HAP-1 (cell line): ENCODE results near the gene MAL.

Experiments
- DNase-seq, 2 experiments: peaks; one replicate each; pipeline ENCODE4 v3.0.0-alpha.2; 2016 to 2020; ENCODE audit warnings: low spot score in 2 of 2
- H3K27me3 ChIP-seq: fragments of 250-450 bp; sonication (Bioruptor Pico); 2 replicates; pipeline ENCODE4 v1.5.1; 2020; ENCODE audit warnings: low read depth, mild to moderate bottlenecking, moderate library complexity
- H3K36me3 ChIP-seq: fragments of 250-450 bp; sonication (Bioruptor Pico); replicated peaks from 2 replicates; pipeline ENCODE4 v1.5.1; 2020; ENCODE audit warnings: mild to moderate bottlenecking
- H3K4me1 ChIP-seq: fragments of 250-450 bp; sonication (Bioruptor Pico); 2 replicates; pipeline ENCODE4 v1.5.1; 2020; ENCODE audit warnings: mild to moderate bottlenecking
- H3K4me3 ChIP-seq: fragments of 250-450 bp; sonication (Bioruptor Pico); 2 replicates; pipeline ENCODE4 v1.5.1; 2020; ENCODE audit warnings: mild to moderate bottlenecking, moderate library complexity
- H3K9me3 ChIP-seq: fragments of 250-450 bp; sonication (Bioruptor Pico); 2 replicates; pipeline ENCODE4 v1.5.1; 2020; ENCODE audit warnings: mild to moderate bottlenecking, moderate library complexity
- in situ Hi-C: fragments of 300-500 bp; cut with MboI; formaldehyde crosslinking; loops from 3 replicates; pipeline ENCODE4 v1.14.3; 2020; ENCODE audit warnings: low sequenced_read_pairs, inconsistent platforms, mixed read lengths

The MAL gene

DNA sequence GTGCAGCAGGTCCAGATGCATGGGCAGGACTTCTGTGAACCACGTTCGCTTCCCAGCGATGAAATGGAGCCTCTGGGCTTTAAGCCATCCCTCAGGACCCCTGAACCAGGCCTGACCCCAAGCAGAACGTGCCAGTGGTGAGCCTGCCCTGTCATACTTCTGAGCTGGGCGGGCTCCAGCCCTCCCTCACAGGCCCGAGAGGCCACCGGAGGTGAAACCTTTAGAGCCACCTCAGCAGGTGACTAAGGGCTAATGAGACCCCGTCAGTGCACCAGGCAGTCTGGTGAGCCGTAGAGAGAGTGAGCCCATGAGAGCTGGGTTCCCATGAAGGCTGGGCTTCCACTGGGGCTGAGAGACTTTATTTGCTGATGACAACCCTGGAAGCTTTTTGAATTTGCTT lies 8.9 kb upstream of the MAL start:
- no peak for DNase-seq
- Histone ChIP-seq H3K9me3 (no peaks in the 10 kb centered on the region), H3K4me1 (no peaks in the 10 kb centered on the region), H3K27me3 (no peaks in the 10 kb centered on the region), H3K36me3 (no peaks in the 10 kb centered on the region), H3K4me3 (no peak overlapping the region)
- in situ Hi-C loops: no loop called here

DNA sequence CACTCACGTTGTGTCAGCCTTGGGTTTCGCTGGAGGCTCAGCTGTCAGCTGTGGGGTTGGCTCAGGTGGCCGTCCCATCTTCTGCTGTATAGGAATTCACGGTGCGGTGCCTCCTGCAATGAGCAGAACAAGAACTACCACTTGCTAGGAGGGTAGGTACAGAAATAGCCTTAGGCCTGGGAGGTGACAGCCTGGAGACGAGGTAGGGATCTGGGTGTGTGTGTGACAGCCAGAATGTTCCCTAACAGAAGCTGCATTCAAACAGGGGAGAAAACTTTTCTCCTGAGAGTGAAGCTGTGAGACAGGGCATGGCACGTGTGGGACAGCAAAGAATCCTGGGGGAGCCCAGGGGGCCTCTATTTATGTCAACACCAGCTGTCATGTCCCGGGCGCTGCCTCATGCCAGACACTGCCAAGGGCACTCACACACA lies 8.4 kb upstream of the MAL start:
- H3K36me3 ChIP-seq: no peaks in the 10 kb centered on the region
- in situ Hi-C loops: no loop called here
- H3K4me1 ChIP-seq: no peaks in the 10 kb centered on the region
- no peak overlapping the region for H3K4me3 ChIP-seq
- no peaks in the 10 kb centered on the region for H3K9me3 ChIP-seq
- DNase-seq: no peak
- no peaks in the 10 kb centered on the region for H3K27me3 ChIP-seq

DNA sequence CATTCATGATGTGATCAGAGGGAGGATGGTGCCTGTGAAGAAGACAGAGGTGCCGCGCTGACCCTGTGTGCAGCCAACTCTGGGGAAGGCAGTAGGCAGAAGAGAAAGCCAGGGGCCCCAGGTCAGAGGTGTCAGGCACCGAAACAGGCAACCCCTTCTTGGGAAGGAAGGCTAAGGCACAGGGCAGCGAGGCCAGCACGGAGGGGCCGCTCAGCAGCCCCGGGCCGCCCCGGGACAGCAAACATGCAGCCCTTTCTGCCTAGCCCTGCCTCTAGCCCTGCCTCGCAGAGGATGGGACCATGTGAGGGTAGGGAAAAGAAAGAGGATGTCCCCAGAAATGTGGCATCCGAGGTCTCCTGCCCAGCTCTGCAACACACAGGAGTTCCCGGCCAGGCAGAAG lies 7.7 kb upstream of the MAL start:
- Histone ChIP-seq H3K27me3 (peaks cover 1% of the 10 kb centered on the region; the same call in 1 of the 2 replicates), H3K9me3 (no peaks in the 10 kb centered on the region), H3K36me3 (no peaks in the 10 kb centered on the region), H3K4me3 (no peak overlapping the region), H3K4me1 (no peaks in the 10 kb centered on the region)
- in situ Hi-C loops: no loop called here
- DNase-seq: no peak

DNA sequence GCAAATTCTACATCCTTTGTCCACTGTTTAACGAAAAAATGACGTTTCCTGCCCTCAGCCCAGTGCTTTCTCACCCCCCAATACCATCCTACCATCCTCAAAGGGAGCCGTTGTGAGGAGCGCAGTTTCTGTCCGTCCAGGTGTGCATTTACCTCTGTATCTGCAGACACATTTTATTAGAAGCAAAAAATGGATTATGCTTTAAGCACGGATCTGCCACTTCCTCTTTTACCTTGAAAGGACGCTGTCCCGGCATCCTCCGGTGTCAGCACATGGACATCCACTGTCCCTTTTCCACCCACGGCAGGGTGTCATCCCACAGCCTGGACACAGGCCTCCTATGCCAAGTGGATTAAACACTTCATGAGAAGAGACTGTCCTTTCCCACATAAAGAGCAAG lies 7.2 kb upstream of the MAL start:
- no peaks in the 10 kb centered on the region for H3K36me3 ChIP-seq
- in situ Hi-C loops: no loop called here
- no peak overlapping the region for H3K4me3 ChIP-seq
- DNase-seq: no peak
- H3K27me3 ChIP-seq: peaks cover 2% of the 10 kb centered on the region; the same call in 1 of the 2 replicates
- no peaks in the 10 kb centered on the region for H3K9me3 ChIP-seq
- no peaks in the 10 kb centered on the region for H3K4me1 ChIP-seq

DNA sequence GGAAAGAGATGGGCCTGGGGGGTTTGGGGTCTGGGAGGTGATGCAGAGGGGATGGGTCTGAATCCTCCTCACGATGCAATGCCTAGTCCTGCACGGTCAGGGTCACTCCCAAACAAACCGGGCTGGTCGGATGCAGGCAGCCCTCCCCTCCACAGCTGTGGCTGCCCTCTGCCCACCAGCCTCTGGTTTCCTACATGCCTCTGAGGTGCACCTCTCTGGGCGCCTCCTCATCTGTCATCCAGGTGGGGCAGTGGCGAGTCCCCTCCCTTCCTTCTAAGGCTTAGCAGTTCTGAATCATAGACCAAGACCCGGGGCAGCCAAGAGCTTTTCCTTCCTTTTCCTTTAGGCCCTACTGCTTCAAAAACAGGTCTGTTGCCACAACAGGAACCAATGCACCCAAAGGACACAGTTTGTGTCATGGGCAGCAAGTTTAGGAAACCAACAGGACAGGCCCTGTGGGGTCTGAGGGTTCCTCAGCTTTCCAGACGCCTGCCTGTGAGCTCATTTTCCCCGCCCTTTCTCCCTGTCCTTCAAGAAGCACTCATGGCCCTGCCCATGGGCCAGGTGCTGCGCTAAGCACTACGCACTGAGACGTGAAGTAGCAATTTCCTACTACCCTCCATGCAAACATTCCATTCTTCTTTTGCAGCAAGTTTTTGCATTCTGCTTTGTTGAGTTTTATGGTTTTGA lies 6.5 kb upstream of the MAL start:
- Histone ChIP-seq H3K9me3 (no peaks in the 10 kb centered on the region), H3K27me3 (peaks cover 7% of the 10 kb centered on the region; the same call in 1 of the 2 replicates), H3K4me3 (no peak overlapping the region), H3K4me1 (no peaks in the 10 kb centered on the region), H3K36me3 (no peaks in the 10 kb centered on the region)
- in situ Hi-C loops: no loop called here
- no peak for DNase-seq

DNA sequence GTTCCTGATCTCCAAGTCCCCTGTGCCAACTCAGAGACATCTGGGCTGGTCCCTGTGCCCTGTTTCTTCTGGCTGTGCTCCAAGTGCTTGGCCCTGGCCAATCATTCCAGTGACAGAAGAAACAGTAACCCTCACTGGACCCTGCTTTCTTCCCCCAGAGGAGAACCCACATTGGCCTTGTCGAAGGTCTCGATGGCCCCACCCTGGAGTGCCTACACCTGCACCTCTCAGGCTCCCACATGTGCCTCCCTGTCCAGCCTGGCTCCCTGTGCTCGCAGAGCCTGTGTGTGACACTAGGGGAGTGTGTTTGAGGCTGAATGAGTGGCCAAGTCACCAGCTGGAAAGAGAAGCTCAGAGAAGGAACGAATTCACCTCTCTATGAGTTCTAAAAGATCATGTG lies 5.9 kb upstream of the MAL start:
- Histone ChIP-seq H3K9me3 (no peaks in the 10 kb centered on the region), H3K36me3 (no peaks in the 10 kb centered on the region), H3K4me1 (no peaks in the 10 kb centered on the region), H3K4me3 (no peak overlapping the region), H3K27me3 (peaks cover 13% of the 10 kb centered on the region; the same call in 1 of the 2 replicates)
- in situ Hi-C loops: no loop called here
- DNase-seq: no peak

DNA sequence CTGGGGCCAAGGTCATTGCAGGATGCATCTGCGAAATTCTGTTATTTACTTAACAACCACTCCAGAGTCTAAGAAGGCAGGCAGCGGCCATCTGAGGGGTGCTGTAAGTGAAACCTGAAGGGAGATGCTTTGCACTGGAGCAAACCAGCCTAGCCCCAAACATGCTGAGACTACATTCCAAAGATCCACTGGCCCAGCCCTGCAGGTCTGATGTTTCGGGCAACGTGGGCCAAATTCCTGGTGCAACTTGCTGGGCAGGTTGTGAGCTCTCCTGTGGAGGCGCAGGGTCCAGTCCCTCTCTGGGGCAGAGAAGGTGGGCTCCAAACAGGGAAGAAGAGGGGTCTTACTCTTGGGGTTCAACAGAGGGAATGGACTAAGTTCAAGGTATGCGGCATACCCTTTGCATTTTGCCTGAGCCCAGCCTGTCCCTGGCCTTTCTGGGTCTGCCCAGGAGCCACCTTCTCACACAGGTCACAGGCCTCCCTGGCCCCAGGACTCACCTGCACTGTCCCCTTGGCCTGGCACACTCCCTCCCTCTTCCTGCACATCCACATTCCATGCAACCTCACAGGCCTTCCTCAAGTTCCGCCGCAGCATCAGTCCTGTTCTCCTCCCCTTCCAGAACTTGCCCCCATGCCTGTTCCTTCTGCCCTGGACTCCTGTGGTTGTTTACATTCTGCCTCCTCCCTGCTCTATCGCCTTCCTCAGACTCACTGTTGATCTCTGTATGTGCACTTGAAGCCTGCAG lies 5.1 kb upstream of the MAL start:
- in situ Hi-C loops: no loop called here
- H3K36me3 ChIP-seq: no peaks in the 10 kb centered on the region
- peaks cover 21% of the 10 kb centered on the region for H3K27me3 ChIP-seq
- no peaks in the 10 kb centered on the region for H3K4me1 ChIP-seq
- DNase-seq: no peak
- H3K4me3 ChIP-seq: no peak overlapping the region
- no peaks in the 10 kb centered on the region for H3K9me3 ChIP-seq

DNA sequence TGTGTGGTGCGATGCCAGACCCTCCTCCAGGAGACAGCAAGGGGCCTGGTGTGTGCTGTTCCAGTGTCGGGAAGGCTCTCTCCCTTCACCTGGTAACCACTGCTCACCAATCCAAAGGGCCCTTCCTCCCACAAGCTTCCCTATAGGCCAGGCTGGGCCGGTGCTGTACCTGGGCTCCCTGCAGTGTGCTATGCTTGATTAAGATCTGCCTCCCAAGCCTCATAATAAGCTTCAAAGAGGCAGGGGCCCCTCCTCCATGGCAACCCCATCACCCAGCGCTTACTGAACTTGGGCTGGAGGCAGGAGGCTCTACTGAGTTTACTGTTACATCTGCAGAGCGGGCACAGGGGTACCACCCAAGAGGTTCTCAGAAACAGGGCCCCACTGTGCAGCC lies 4.5 kb upstream of the MAL start:
- no peak for DNase-seq
- in situ Hi-C loops: no loop called here
- H3K4me3 ChIP-seq: no peak overlapping the region

DNA sequence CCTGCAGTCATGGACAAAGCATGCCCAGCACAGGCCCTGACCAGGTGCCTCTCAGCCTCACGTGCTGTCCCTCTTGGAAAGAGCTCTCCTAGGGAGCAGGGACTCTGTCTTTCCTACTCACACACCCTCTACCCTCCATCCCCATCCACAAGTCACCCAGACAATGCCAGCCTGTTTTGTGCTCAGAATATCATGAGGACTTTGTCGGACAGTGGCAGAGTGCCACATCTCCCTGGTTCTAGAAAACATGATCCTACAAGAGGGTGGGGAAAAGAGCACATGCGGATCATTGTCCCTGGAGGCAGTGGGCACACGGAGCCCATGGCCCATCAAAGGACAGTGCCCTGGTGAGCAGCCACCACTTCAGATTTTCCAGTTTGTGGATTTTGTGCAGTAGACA lies 3.7 kb upstream of the MAL start:
- Histone ChIP-seq H3K27me3 (peaks cover 32% of the 10 kb centered on the region), H3K4me3 (no peak overlapping the region), H3K4me1 (no peaks in the 10 kb centered on the region), H3K36me3 (no peaks in the 10 kb centered on the region), H3K9me3 (no peaks in the 10 kb centered on the region)
- in situ Hi-C loops: no loop called here
- no peak for DNase-seq

More for the DNA sequence above, 4.5 kb upstream of the MAL start:
- Histone ChIP-seq H3K36me3 (no peaks in the 10 kb centered on the region), H3K27me3 (peaks cover 27% of the 10 kb centered on the region), H3K9me3 (no peaks in the 10 kb centered on the region), H3K4me1 (no peaks in the 10 kb centered on the region)

DNA sequence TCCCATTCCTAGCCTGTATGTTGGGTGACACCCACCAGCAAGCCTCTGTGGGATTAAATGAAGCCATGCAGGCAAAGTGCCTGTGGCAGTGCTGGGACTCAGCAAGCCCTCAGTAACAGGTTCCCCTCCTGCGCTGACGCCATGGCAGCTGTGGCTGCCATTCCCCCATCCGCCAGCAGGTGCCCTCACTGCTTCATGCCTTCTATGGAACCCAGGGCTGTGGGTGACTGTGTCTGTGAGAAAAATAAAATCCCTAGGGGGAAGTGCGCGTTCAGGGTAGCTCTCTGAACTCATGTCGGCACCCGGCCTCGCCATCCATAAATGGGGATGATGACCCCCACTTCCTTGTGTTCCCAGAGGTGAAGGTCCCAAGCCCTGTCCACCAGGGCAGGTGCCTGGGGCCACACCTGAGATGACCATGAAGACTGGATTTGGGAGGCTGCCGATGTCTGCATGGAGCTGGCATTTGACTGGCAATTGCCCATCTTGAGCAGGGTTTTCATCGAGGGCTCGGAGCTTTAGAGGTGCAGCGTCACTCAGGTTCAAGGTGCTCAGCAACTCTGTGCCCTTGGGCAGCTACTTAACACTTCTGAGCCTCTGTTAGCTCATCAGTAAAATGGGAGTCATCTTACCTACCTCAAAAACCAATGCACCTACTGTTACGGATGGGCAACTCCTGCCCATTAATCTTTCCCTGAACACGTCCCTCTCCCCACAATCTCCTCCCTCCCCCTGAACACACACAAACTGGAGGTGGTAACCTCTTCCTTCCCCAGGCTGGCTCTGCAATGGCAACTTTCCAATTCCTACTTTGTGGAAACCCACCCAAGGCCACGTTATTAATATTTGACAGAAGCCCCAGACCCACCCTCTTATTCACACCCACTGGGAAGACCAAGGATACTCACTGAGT lies 2.9 kb upstream of the MAL start:
- no peaks in the 10 kb centered on the region for H3K36me3 ChIP-seq
- peaks cover 39% of the 10 kb centered on the region for H3K27me3 ChIP-seq
- no peak overlapping the region for H3K4me3 ChIP-seq
- DNase-seq: peak; percentile 48 to 83
- H3K4me1 ChIP-seq: no peaks in the 10 kb centered on the region
- in situ Hi-C loops: no loop called here
- H3K9me3 ChIP-seq: no peaks in the 10 kb centered on the region

DNA sequence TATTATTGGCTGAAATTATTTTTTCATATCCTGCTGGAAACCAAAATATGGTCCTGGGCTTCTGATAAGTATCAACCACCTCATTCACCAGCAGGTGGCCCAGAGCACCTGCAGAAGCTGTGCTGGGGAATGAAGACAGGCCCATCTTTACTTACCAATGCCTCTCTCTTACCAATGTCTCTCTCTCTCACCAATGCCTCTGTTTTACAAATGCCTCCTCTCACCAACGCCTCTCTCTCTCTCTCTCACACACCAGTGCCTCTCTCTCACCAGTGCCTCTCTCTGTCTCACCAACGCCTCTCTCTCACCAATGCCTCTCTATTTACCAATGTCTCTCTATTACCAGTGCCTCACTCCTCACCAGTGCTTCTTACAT lies 2.3 kb upstream of the MAL start:
- Histone ChIP-seq H3K27me3 (peaks cover 39% of the 10 kb centered on the region), H3K4me1 (no peaks in the 10 kb centered on the region), H3K36me3 (no peaks in the 10 kb centered on the region), H3K9me3 (no peaks in the 10 kb centered on the region), H3K4me3 (no peak overlapping the region)
- DNase-seq: no peak
- in situ Hi-C loops: no loop called here

DNA sequence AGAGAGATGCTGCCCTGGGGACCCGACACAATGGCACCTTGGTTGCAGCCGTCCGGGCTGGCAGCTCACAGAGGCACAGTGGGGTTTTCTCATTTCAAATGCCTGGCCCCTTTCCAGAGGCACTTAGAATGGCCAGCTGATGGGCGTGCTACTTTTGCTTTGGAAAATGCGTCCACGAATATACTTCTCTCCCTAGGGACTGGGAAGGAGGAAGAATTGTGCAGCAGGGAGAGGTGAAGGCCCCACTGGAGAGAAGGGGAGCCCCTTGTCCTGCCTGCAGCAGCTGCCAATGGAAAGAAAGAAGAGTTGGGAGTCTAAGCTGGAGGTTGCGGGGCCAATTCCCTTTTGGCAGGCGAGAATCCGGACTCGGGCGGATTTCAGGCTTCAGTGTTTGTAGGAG lies 1.1 kb upstream of the MAL start:
- no peak for DNase-seq
- Histone ChIP-seq H3K27me3 (peaks cover 45% of the 10 kb centered on the region), H3K4me1 (no peaks in the 10 kb centered on the region), H3K9me3 (no peaks in the 10 kb centered on the region), H3K36me3 (no peaks in the 10 kb centered on the region), H3K4me3 (no peak overlapping the region)
- in situ Hi-C loops: no loop called here

DNA sequence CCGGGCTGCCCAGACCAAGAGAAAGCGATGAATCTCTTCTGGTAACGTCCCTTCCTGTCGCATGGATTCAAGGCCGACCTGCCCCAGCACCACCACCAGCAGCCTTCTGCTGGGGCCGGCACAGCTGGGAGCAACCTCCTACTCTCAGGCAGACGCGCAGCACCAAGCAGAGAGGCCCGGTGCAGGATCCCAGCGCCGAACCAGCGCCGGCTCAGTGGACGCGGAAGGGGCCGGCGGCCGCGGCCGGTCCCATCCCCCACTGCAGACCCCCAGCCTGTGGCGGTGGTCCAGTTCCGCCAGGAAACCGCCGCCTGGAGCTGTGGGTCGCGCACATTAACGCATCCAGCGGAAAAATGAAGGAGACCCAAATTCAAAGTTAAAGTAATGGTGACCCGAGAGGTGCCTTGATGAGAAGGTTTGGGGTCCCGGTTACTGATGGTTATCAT lies 525 bp upstream of the MAL start:
- no peaks in the 10 kb centered on the region for H3K4me1 ChIP-seq
- H3K27me3 ChIP-seq: peaks cover 45% of the 10 kb centered on the region
- DNase-seq: no peak
- in situ Hi-C loops: no loop called here
- no peak overlapping the region for H3K4me3 ChIP-seq
- no peaks in the 10 kb centered on the region for H3K9me3 ChIP-seq
- H3K36me3 ChIP-seq: no peaks in the 10 kb centered on the region
